Suprapubic skin (tissue), 4 donors: ENCODE measurements around the gene TOR2A. TPM values are rescaled to one million over a fixed set of nuclear protein-coding genes. Genes with fewer than 3 reads are reported as not detected.

Experiments
- DNase-seq, 2 donors: peaks; one replicate each; pipeline ENCODE4 v3.0.0-alpha.2; 2019; ENCODE audit warnings: low spot score in 2 of 2
- H3K27ac ChIP-seq: fragments of 200-600 bp; sonication (generic); one replicate; pipeline ENCODE4 v1.5.1; 2019
- H3K27me3 ChIP-seq: fragments of 200-600 bp; sonication (generic); one replicate; pipeline ENCODE4 v1.5.1; 2019
- H3K36me3 ChIP-seq: fragments of 200-600 bp; sonication (generic); one replicate; pipeline ENCODE4 v1.5.1; 2019
- H3K4me1 ChIP-seq: fragments of 200-600 bp; sonication (generic); one replicate; pipeline ENCODE4 v1.5.1; 2019
- H3K4me3 ChIP-seq: fragments of 200-600 bp; sonication (generic); one replicate; pipeline ENCODE4 v1.5.1; 2019; ENCODE audit warnings: mild to moderate bottlenecking
- H3K9me3 ChIP-seq: fragments of 200-600 bp; sonication (generic); one replicate; pipeline ENCODE4 v1.5.1; 2019
- EP300 ChIP-seq: sonication (generic); formaldehyde crosslinking; IDR thresholded peaks from one replicate; pipeline ENCODE4 v1.6.1; 2017; ENCODE audit warnings: antibody characterized with exemption
- POLR2A ChIP-seq, 2 donors: fragments of 450-650 bp; IDR thresholded peaks; one replicate each; pipeline ENCODE4 v1.6.1; 2017; ENCODE audit warnings: antibody characterized with exemption in 2 of 2, mild to moderate bottlenecking in 2 of 2, moderate library complexity in 2 of 2
- POLR2AphosphoS5 ChIP-seq, 3 donors: sonication (generic); formaldehyde crosslinking; IDR thresholded peaks; one replicate each; pipeline ENCODE4 v1.6.1; 2017; ENCODE audit warnings: antibody characterized with exemption in 3 of 3
- WGBS: methylation state at CpG from one replicate; pipeline ENCODE4 v1.1.5; 2018; 5-methylcytosine and 5-hydroxymethylcytosine counted together
- total RNA-seq, 4 donors: library from RNA; depleted of rRNA; stranded (reverse); fragments of >200 nt; gene quantifications; one replicate each; pipeline ENCODE4 v1.1.0, GENCODE V29; 2016
- TF ChIP-seq, protein P1 (sequence below), 2 donors: fragments of 200-600 bp in 1 of 2; fragments of 450-650 bp in 1 of 2; sonication (generic) in 1 of 2; IDR thresholded peaks; one replicate each; pipeline ENCODE4 v1.5.1; 2016 to 2019; ENCODE audit warnings: antibody characterized with exemption in 2 of 2, mild to moderate bottlenecking in 1 of 2, moderate library complexity in 1 of 2

The TOR2A gene
- total RNA-seq, 4 donors from 2014 or later = 16.1 to 24.3 (median 19.3) TPM

DNA sequence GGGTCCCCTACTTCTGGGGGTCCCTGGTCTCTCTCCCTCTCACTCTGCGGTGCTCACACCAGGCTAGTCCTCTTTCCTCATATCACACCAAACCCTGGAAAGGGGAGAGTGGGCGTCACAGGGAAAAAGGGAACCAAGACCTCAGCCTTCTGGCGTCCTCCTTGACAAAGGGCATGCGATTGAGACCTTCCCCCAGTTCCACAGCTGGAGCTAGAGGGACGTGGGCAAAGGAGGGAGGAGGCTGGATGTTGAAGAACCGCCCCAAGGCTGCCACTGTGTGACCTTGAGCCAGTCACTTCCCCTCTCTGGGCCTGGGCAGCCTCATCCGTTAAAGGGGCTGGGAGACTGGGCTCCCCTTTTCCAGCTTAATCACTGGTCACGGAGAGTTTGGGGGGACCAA is 18.5 kb upstream of the TOR2A start:
- TF ChIP-seq EP300 = no peak
- TF ChIP-seq, protein P1, sequence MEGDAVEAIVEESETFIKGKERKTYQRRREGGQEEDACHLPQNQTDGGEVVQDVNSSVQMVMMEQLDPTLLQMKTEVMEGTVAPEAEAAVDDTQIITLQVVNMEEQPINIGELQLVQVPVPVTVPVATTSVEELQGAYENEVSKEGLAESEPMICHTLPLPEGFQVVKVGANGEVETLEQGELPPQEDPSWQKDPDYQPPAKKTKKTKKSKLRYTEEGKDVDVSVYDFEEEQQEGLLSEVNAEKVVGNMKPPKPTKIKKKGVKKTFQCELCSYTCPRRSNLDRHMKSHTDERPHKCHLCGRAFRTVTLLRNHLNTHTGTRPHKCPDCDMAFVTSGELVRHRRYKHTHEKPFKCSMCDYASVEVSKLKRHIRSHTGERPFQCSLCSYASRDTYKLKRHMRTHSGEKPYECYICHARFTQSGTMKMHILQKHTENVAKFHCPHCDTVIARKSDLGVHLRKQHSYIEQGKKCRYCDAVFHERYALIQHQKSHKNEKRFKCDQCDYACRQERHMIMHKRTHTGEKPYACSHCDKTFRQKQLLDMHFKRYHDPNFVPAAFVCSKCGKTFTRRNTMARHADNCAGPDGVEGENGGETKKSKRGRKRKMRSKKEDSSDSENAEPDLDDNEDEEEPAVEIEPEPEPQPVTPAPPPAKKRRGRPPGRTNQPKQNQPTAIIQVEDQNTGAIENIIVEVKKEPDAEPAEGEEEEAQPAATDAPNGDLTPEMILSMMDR (IDR thresholded peaks at IDR 0.05) = no peak
- TF ChIP-seq POLR2AphosphoS5 (IDR thresholded peaks at IDR 0.05) = no peak
- no peak for TF ChIP-seq POLR2A (IDR thresholded peaks at IDR 0.05)
- no peak overlapping the region for H3K27ac ChIP-seq
- peaks cover 17% of the 10 kb centered on the region for H3K4me1 ChIP-seq
- H3K4me3 ChIP-seq = no peak overlapping the region
- WGBS = 69% methylated on average over 7 of the region's 8 CpGs
- H3K9me3 ChIP-seq = no peaks in the 10 kb centered on the region
- H3K27me3 ChIP-seq = peaks cover 34% of the 10 kb centered on the region
- DNase-seq = no peak
- peaks cover 15% of the 10 kb centered on the region for H3K36me3 ChIP-seq

DNA sequence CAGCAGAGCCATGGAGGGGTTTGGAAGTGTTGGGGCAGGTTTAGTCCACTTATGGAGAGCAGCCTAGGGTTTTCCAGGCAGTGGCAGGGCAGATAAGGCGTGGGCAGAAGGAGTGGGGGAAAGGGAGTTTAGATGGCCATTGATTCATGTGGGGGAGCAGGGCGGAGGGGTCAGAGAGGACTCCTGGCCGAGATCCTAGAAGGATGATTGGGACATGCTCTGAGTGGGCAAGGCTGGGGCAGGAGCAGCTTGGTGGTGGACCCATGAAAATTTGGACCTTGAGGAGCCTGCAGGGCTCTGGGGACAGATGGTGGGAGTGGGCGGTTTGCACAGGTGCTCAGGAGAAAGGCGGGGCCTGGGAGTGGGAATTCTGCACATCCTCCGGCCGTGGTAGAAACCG is 18.1 kb upstream of the TOR2A start:
- no peak for DNase-seq
- H3K27ac ChIP-seq = no peak overlapping the region
- no peak overlapping the region for H3K4me3 ChIP-seq
- H3K4me1 ChIP-seq = peaks cover 17% of the 10 kb centered on the region
- 82% methylated on average over 8 of the region's 8 CpGs for WGBS
- peaks cover 15% of the 10 kb centered on the region for H3K36me3 ChIP-seq
- TF ChIP-seq EP300 (no peak), POLR2A (IDR thresholded peaks at IDR 0.05) (no peak), POLR2AphosphoS5 (IDR thresholded peaks at IDR 0.05) (no peak)
- TF ChIP-seq, protein P1 (IDR thresholded peaks at IDR 0.05) = no peak
- H3K27me3 ChIP-seq = peaks cover 34% of the 10 kb centered on the region
- no peaks in the 10 kb centered on the region for H3K9me3 ChIP-seq

DNA sequence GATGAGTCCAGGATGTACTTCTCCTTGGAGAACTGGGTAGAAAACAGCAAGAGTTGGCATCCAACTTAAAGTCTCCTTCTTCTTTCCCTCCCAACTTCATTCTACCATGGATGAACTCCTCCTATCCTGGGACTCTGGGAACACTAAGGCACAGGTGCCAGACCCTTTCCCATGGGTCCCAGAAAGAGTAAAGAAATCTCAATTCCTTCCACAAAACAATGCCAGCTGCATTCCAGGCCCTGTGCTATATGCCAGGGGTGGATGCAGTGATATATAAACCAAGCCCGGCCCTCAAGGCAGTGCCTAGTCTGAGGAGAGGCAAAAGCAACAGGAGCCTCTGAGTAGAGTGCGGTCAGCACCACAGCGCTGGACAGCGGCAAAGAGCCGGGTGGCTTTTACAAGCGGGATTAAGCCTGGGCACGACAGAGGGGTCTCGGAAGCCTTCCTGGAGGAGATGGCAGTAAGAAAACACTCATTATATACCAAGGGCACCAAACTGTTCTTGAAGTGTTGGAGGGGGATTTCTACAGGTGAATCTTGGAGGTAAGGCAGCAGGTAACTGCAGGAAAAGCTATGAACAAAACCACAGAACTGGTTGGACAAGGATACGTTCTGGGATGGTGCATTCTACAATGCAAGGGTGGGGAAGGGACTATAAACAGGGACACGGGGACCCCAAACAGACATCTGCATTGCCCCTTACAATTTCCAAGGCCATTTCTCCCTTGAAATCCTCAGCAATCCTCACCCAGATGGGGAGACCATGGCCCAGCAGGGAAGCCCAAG is 16.4 kb upstream of the TOR2A start:
- TF ChIP-seq, protein P1 (IDR thresholded peaks at IDR 0.05) = no peak
- no peak for TF ChIP-seq POLR2AphosphoS5 (IDR thresholded peaks at IDR 0.05)
- TF ChIP-seq POLR2A (IDR thresholded peaks at IDR 0.05) = no peak
- no peak for TF ChIP-seq EP300
- no peak for DNase-seq
- Histone ChIP-seq H3K27ac (no peak overlapping the region), H3K9me3 (no peaks in the 10 kb centered on the region), H3K27me3 (peaks cover 34% of the 10 kb centered on the region), H3K4me3 (no peak overlapping the region), H3K36me3 (peaks cover 15% of the 10 kb centered on the region), H3K4me1 (peaks cover 17% of the 10 kb centered on the region)
- WGBS = 49% methylated on average over 10 of the region's 10 CpGs

DNA sequence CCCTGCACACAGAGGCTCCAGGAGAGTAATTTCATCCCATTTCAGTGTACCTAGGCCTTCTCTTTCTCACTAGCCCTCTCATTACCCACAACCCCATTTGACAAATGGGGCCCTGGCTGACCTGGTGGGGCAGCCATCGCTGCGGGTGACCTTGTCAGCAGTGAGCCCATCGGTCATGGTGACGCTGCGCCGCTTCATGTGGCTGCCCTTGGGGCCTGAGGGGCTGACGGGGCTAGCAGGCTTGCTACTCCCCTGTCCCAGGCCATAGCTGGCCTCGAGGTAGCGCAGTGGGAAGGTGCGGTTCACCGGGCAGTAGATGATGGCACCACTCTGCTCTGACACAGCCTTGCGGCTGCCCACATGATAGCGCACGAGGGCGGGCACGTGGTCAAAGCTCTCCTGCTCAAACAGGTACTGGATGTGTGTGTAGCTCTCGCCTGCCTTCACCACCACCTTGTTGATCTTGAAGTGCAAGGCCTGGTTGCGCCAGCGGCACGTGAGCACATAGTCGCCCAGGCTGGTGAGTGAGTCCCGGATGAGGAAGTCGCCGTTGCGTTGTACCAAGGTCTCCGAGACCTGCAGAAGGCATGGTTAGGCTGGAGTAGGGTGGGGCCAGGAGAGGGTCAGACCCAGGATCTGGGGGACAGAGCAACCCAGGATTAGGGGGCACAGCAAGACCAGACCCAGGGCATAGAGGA is 14.1 kb upstream of the TOR2A start:
- H3K36me3 ChIP-seq = peaks cover 20% of the 10 kb centered on the region
- TF ChIP-seq POLR2A (IDR thresholded peaks at IDR 0.05) (no peak), EP300 (no peak), POLR2AphosphoS5 (IDR thresholded peaks at IDR 0.05) (no peak)
- TF ChIP-seq, protein P1 (IDR thresholded peaks at IDR 0.05) = no peak
- H3K9me3 ChIP-seq = no peaks in the 10 kb centered on the region
- H3K27ac ChIP-seq = no peak overlapping the region
- no peak overlapping the region for H3K4me3 ChIP-seq
- DNase-seq = no peak
- H3K27me3 ChIP-seq = peaks cover 14% of the 10 kb centered on the region
- 94% methylated on average over 18 of the region's 26 CpGs for WGBS
- peaks cover 6% of the 10 kb centered on the region for H3K4me1 ChIP-seq

DNA sequence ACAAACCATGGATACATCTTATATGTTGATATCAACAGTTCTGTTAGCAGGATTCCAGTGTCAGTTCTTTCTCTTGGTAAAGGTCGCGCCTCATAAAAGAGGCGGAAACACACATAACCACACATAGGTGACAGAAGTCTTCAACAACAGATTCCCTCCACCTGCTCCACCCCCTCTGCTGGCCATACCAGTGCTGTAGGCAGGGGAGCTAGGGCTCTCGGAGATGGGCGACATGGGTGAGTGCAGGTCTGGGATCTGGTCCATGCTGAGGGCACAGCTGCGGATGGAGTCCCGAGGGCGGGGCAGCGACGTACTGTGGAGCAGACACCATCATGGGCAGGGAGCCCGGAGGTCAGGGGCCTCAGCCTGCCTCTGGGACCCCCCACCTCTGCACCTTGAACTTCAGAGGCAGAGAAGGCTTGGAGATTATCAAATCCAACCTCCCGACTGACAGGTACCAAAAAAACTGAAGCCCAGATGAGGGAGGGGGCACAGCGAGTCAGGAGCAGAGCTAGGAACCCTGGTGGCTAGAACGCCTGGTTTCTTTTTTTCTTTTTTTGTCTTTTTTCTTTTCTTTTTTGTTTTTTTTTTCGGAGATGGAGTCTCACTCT is 12.0 kb upstream of the TOR2A start:
- Histone ChIP-seq H3K4me3 (no peak overlapping the region), H3K36me3 (peaks cover 20% of the 10 kb centered on the region), H3K27me3 (no peaks in the 10 kb centered on the region), H3K9me3 (no peaks in the 10 kb centered on the region), H3K4me1 (peaks cover 16% of the 10 kb centered on the region), H3K27ac (no peak overlapping the region)
- TF ChIP-seq, protein P1 (IDR thresholded peaks at IDR 0.05) = no peak
- TF ChIP-seq EP300 = no peak
- 82% methylated on average over 14 of the region's 15 CpGs for WGBS
- DNase-seq = no peak
